ENCODE data around the gene PTX4. TPM values are rescaled to one million over a fixed set of nuclear protein-coding genes. Genes with fewer than 3 reads are reported as not detected.

Gene PTX4
- total and polyA plus RNA-seq, 2 experiments from 2014 or later = not detected

GRCh38 chr16:1508494-1509187 lies 19.9 kb upstream of the PTX4 start (continued):
- TF ChIP-seq NANOG (IDR thresholded peaks at IDR 0.05; ENCODE audit: borderline replicate concordance) = no peak

GRCh38 chr16:1506494-1507213 lies 17.9 kb upstream of the PTX4 start:
- Histone ChIP-seq H3K4me1 (ENCODE audit: insufficient read depth) (no peaks in the 10 kb centered on the region), H3K9me2 (ENCODE audit: insufficient read depth) (no peaks in the 10 kb centered on the region), H3K27me3 (ENCODE audit: insufficient read depth) (no peaks in the 10 kb centered on the region), H4K20me1 (replicated peaks; ENCODE audit: insufficient read depth) (0 out of 2 replicates have a peak, but pooled peaks cover 4% of the 10 kb centered on the region), H3K79me2 (replicated peaks; ENCODE audit: insufficient read depth) (no peaks in the 10 kb centered on the region), H3F3A (replicated peaks; ENCODE audit: low read depth) (no peaks in the 10 kb centered on the region), H3K27ac (ENCODE audit: low read depth) (no peak overlapping the region), H3K4me2 (no peak overlapping the region), H3K36me3 (ENCODE audit: insufficient read depth) (0 out of 2 replicates have a peak, but pooled peaks cover 5% of the 10 kb centered on the region), H2AFZ (no peak overlapping the region), H3K4me3 (no peak overlapping the region)
- DNase-seq (ENCODE audit: low spot score) (no peak), ATAC-seq (no peak)
- Mint-ChIP-seq H3K9me3 (no peaks in the 10 kb centered on the region), H3K4me1 (no peaks in the 10 kb centered on the region), H3K4me3 (no peak overlapping the region), H3K27me3 (ENCODE audit: insufficient read depth, low read depth, poor library complexity) (peaks cover 10% of the 10 kb centered on the region), H3K36me3 (ENCODE audit: low read depth) (peaks cover 29% of the 10 kb centered on the region), H3K27ac (no peak overlapping the region)
- TF ChIP-seq POLR2AphosphoS5 (IDR thresholded peaks at IDR 0.05; ENCODE audit: low read depth) (no peak), JUNB (IDR thresholded peaks at IDR 0.05; ENCODE audit: unreplicated experiment) (no peak), EZH2phosphoT487 (IDR thresholded peaks at IDR 0.05; ENCODE audit: unreplicated experiment) (no peak), CREB1 (CRISPR knock-in tag; IDR thresholded peaks at IDR 0.05; ENCODE audit: low read depth) (no peak), CTCF (conservative IDR thresholded peaks at IDR 0.05; ENCODE audit: low read depth in 2 of 2) (no peak), EZH2 (IDR thresholded peaks at IDR 0.05; ENCODE audit: low read depth, unreplicated experiment) (no peak), ZNF462 (CRISPR knock-in tag; IDR thresholded peaks at IDR 0.05) (no peak), ETS1 (IDR thresholded peaks at IDR 0.05) (no peak), ZNF114 (CRISPR knock-in tag; IDR thresholded peaks at IDR 0.05) (no peak), REST (IDR thresholded peaks at IDR 0.05; ENCODE audit: unreplicated experiment) (no peak), NANOG (IDR thresholded peaks at IDR 0.05; ENCODE audit: borderline replicate concordance) (no peak)
